ENCODE data around the gene LHFPL6. TPM values are rescaled to one million over a fixed set of nuclear protein-coding genes. Genes with fewer than 3 reads are reported as not detected.
A peak's percentile ranks its signal among the peaks of the same experiment; 100 is the strongest.

LHFPL6 gene
- total and polyA plus RNA-seq, 12 donors, result 41.5 to 65.8 (median 55.4) TPM

GRCh38 chr13:39410096-39410901 is 192.7 kb downstream of the LHFPL6 start:
- ATAC-seq (peak in 3 of 8 donors; percentile 16 to 34 (median 29)), DNase-seq (no peak)
- no peak for TF ChIP-seq CTCF (IDR thresholded peaks at IDR 0.05)
- H3K4me3 ChIP-seq, result no peak overlapping the region
- H3K27ac ChIP-seq, result peak overlapping the region in 6 of 10 donors; percentile 4 to 87 (median 32)
- WGBS, 2 donors, result 53 to 69% methylated on average over 2 of the region's 2 CpGs
- H3K36me3 ChIP-seq, result no peaks in the 10 kb centered on the region
- intact Hi-C loops (cut with DNase I), result loop anchor here in 5 of 10 donors (5.0 to 10.0 kb wide), 7 partner anchors 37 to 365 kb away; no protein-coding TSS in a partner anchor
- H3K4me1 ChIP-seq, result peaks cover 2 to 89% (median 71%) of the 10 kb centered on the region in 9 donors
- H3K9me3 ChIP-seq, result no peaks in the 10 kb centered on the region
- H3K27me3 ChIP-seq, result no peaks in the 10 kb centered on the region

DNA sequence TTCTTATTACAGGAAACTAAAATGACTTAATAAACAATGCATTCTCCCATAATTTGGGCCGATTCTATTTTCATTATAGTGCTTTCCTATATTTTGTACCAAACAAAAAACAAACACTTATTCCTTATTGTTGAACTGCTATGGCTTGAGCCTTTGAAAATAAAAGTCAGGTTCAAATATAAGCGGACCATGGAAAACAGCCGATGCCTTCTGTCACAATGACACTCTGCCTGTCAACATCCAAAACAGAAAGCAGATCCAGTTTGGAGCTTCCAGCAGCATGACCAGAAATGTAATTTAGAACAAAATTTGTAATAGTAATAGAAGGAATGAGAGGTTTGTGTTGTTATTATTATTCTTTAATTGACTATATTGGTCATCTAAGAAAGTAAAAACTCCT is 194.5 kb downstream of the LHFPL6 start:
- ATAC-seq (peak in 5 of 8 donors; percentile 30 to 71 (median 63)), DNase-seq (no peak)
- Histone ChIP-seq H3K27me3 (no peaks in the 10 kb centered on the region), H3K9me3 (no peaks in the 10 kb centered on the region), H3K36me3 (no peaks in the 10 kb centered on the region), H3K27ac (peak overlapping the region in 6 of 10 donors; percentile 14 to 87 (median 26)), H3K4me3 (no peak overlapping the region), H3K4me1 (peaks cover 0 to 90% (median 61%) of the 10 kb centered on the region in 9 donors)
- intact Hi-C loops (cut with DNase I), result loop anchor here in 1 of 10 donors (5.0 kb wide), 1 partner anchor 136 kb away; no protein-coding TSS in a partner anchor
- TF ChIP-seq CTCF (IDR thresholded peaks at IDR 0.05), result no peak
- 39 to 41% methylated on average over 3 of the region's 3 CpGs for WGBS, 2 donors

DNA sequence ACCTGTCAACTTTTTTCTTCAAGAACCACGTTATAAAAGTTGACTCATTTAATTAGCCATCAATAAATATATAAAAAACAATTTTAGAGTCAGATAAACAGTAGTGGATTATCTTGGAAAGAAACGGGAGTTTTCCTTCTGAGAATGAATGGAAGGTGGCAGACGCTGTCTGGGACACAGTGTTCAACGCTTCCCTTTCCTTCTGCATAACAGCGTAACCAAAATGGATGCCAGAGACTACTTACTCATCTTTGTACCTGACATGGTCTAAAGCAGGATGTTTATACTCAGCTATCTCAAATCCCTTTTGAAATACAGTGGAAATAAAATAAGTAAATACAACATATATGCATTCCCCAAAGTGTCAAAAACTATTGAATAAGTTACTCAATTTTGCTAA is 195.2 kb downstream of the LHFPL6 start:
- no peak overlapping the region for H3K4me3 ChIP-seq
- TF ChIP-seq CTCF (IDR thresholded peaks at IDR 0.05), result no peak
- H3K36me3 ChIP-seq, result no peaks in the 10 kb centered on the region
- WGBS, 2 donors, result 55 to 77% methylated on average over 5 of the region's 5 CpGs
- peak overlapping the region in 4 of 10 donors; percentile 12 to 87 (median 22) for H3K27ac ChIP-seq
- H3K9me3 ChIP-seq, result no peaks in the 10 kb centered on the region
- no peaks in the 10 kb centered on the region for H3K27me3 ChIP-seq
- intact Hi-C loops (cut with DNase I), result loop anchor here in 1 of 10 donors (5.0 kb wide), 1 partner anchor 135 kb away; no protein-coding TSS in a partner anchor
- H3K4me1 ChIP-seq, result peaks cover 0 to 94% (median 68%) of the 10 kb centered on the region in 9 donors
- ATAC-seq (peak in 1 of 8 donors; percentile 39), DNase-seq (no peak)

GRCh38 chr13:39407138-39407537 is 195.9 kb downstream of the LHFPL6 start:
- no peaks in the 10 kb centered on the region for H3K9me3 ChIP-seq
- H3K27me3 ChIP-seq, result no peaks in the 10 kb centered on the region
- intact Hi-C loops (cut with DNase I), result loop anchor here in 1 of 10 donors (5.0 kb wide), 1 partner anchor 135 kb away; no protein-coding TSS in a partner anchor
- H3K27ac ChIP-seq, result peak overlapping the region in 1 of 10 donors; percentile 87
- peaks cover 0 to 94% (median 73%) of the 10 kb centered on the region in 9 donors for H3K4me1 ChIP-seq
- H3K36me3 ChIP-seq, result no peaks in the 10 kb centered on the region
- no peak for TF ChIP-seq CTCF (IDR thresholded peaks at IDR 0.05)
- no peak for ATAC-seq
- DNase-seq, result no peak
- no peak overlapping the region for H3K4me3 ChIP-seq

All from heart right ventricle (tissue), 16 donors.